Epithelial cell of umbilical artery (primary cell): ENCODE measurements around the gene BECN2. TPM values are rescaled to one million over a fixed set of nuclear protein-coding genes. Genes with fewer than 3 reads are reported as not detected.

Experiments
- total RNA-seq: library from RNA; depleted of rRNA; stranded (reverse); fragments of >200 nt; gene quantifications from 2 replicates; pipeline ENCODE4 v1.2.3, GENCODE V29; 2014

BECN2 gene
- not detected in 2 replicates for total RNA-seq

GRCh38 chr1:241957692-241958494 is at the start of gene BECN2:
BECN2 (plus strand) TSS chr1:241957767; CDS start chr1:241957767, 0 bp downstream.

GRCh38 chr1:241999026-241999425 is 41.5 kb downstream of the BECN2 start, which contains the start of gene MAP1LC3C:
MAP1LC3C (minus strand) TSS chr1:241999098; CDS start chr1:241999008, 90 bp downstream.

Other genes starting within 250 kb of the BECN2 start
- 13.0 and 22.3 TPM in 2 replicates for gene EXO1, start 109.6 kb upstream of the BECN2 start, total RNA-seq
- gene MAP1LC3C, start 41.3 kb downstream of the BECN2 start, total RNA-seq = under 0.01 TPM in 1 of 2 replicates, not detected in the other